Testis (tissue), 3 donors: ENCODE measurements around the gene SH3BGR. TPM values are rescaled to one million over a fixed set of nuclear protein-coding genes. Genes with fewer than 3 reads are reported as not detected.

ENCODE experiments used
- DNase-seq: peaks from one replicate; pipeline ENCODE4 v3.0.0-alpha.2; 2019
- H3K27ac ChIP-seq, 2 donors: fragments of 200-600 bp; sonication (generic); one replicate each; pipeline ENCODE4 v1.5.1; 2019
- H3K27me3 ChIP-seq: fragments of 200-600 bp; sonication (generic); one replicate; pipeline ENCODE4 v1.5.1; 2019
- H3K36me3 ChIP-seq: fragments of 200-600 bp; sonication (generic); one replicate; pipeline ENCODE4 v1.5.1; 2017; ENCODE audit warnings: low read depth; ENCODE audit errors: missing control alignments
- H3K4me1 ChIP-seq: fragments of 200-600 bp; sonication (generic); one replicate; pipeline ENCODE4 v1.5.1; 2019
- H3K4me3 ChIP-seq, 2 donors: fragments of 200-600 bp; sonication (generic); one replicate each; pipeline ENCODE4 v1.5.1; 2017 to 2019
- H3K9me3 ChIP-seq: fragments of 200-600 bp; sonication (generic); one replicate; pipeline ENCODE4 v1.5.1; 2017
- CTCF ChIP-seq, 3 experiments: fragments of 450-650 bp in 2 of 3; fragments of 200-600 bp in 1 of 3; sonication (generic) in 1 of 3; IDR thresholded peaks; one replicate each; pipeline ENCODE4 v1.5.1; 2016 to 2019; ENCODE audit warnings: antibody characterized with exemption in 3 of 3, mild to moderate bottlenecking in 2 of 3, moderate library complexity in 1 of 3
- POLR2A ChIP-seq: fragments of 450-650 bp; IDR thresholded peaks from one replicate; pipeline ENCODE4 v1.6.1; 2017; ENCODE audit warnings: antibody characterized with exemption, mild to moderate bottlenecking, moderate library complexity
- WGBS, 2 donors: methylation state at CpG; one replicate each; pipeline ENCODE4 v1.1.5; 2018; 5-methylcytosine and 5-hydroxymethylcytosine counted together
- intact Hi-C: fragments of 100-400 bp; cut with DNase I; formaldehyde crosslinking; loops from one replicate; pipeline ENCODE4 v1.15.1; 2023; ENCODE audit warnings: low total_unique reads
- polyA plus RNA-seq: library from polyadenylated mRNA; stranded (reverse); fragments of 350-450 nt; fragmentation: Illumina TruSeq; extraction: RNeasy Lipid Tissue Mini Kit (QIAGEN cat#74804); gene quantifications from one replicate; pipeline ENCODE4 v1.2.3, GENCODE V29; 2014; ENCODE audit warnings: low read depth, low replicate concordance; ENCODE audit not compliant: insufficient read depth
- total RNA-seq, 2 donors: library from RNA; depleted of rRNA; stranded (reverse); fragments of >200 nt; gene quantifications; one replicate each; pipeline ENCODE4 v1.2.3, GENCODE V29; 2016

Gene SH3BGR
- total and polyA plus RNA-seq, 3 donors from 2014 or later = 5.0 to 27.3 (median 16.7) TPM

- 44 to 51% methylated on average over 13 of the region's 13 CpGs for WGBS, 2 donors
- Histone ChIP-seq H3K36me3 (no peaks in the 10 kb centered on the region), H3K9me3 (no peaks in the 10 kb centered on the region), H3K27ac (no peak overlapping the region), H3K27me3 (no peaks in the 10 kb centered on the region), H3K4me3 (no peak overlapping the region), H3K4me1 (no peaks in the 10 kb centered on the region)
- peak; percentile 38 to 68 (median 65) for TF ChIP-seq CTCF (IDR thresholded peaks at IDR 0.05)
- TF ChIP-seq POLR2A = no peak
- DNase-seq = no peak
- intact Hi-C loops = no loop called here
Observed at GRCh38 chr21:39441502-39442475, 10.0 kb upstream of the SH3BGR start.

GRCh38 chr21:39444421-39445180, 7.2 kb upstream of the SH3BGR start:
- peak overlapping the region; percentile 82 to 85 for H3K4me3 ChIP-seq
- no peak for TF ChIP-seq CTCF (IDR thresholded peaks at IDR 0.05)
- TF ChIP-seq POLR2A = no peak
- 10 to 14% methylated on average over 15 of the region's 15 CpGs for WGBS, 2 donors
- no peaks in the 10 kb centered on the region for H3K9me3 ChIP-seq
- intact Hi-C loops = no loop called here
- H3K27me3 ChIP-seq = no peaks in the 10 kb centered on the region
- no peaks in the 10 kb centered on the region for H3K4me1 ChIP-seq
- H3K27ac ChIP-seq = peak overlapping the region in 1 of 2 donors; percentile 92
- H3K36me3 ChIP-seq = no peaks in the 10 kb centered on the region
- no peak for DNase-seq

- Histone ChIP-seq H3K27me3 (no peaks in the 10 kb centered on the region), H3K4me1 (no peaks in the 10 kb centered on the region), H3K27ac (peak within 1 kb of the TSS; percentile 73 to 92), H3K36me3 (no peaks in the 10 kb centered on the region), H3K9me3 (no peaks in the 10 kb centered on the region), H3K4me3 (peak within 1 kb of the TSS; percentile 82 to 85)
- WGBS, 2 donors = 0 to 1% methylated on average over 47 to 74 of the region's 83 CpGs
- DNase-seq = peak; percentile 88
- TF ChIP-seq POLR2A (peak; percentile 56), CTCF (IDR thresholded peaks at IDR 0.05) (peak in 1 of 3 experiments; percentile 29)
- intact Hi-C loops = no loop called here
Observed at GRCh38 chr21:39445321-39446269, 6.2 kb upstream of the SH3BGR start, which contains the start of gene LCA5L. TSS of gene LCA5L (minus strand) at chr21:39445778. CDS start at chr21:39428493, 17,285 bp downstream.

GRCh38 chr21:39447264-39447663, 4.5 kb upstream of the SH3BGR start:
- no peak overlapping the region for H3K27ac ChIP-seq
- no peaks in the 10 kb centered on the region for H3K27me3 ChIP-seq
- H3K4me3 ChIP-seq = no peak overlapping the region
- intact Hi-C loops = no loop called here
- no peak for TF ChIP-seq CTCF (IDR thresholded peaks at IDR 0.05)
- TF ChIP-seq POLR2A = no peak
- WGBS, 2 donors = 93 to 95% methylated on average over 7 of the region's 7 CpGs
- no peaks in the 10 kb centered on the region for H3K9me3 ChIP-seq
- no peak for DNase-seq
- H3K36me3 ChIP-seq = no peaks in the 10 kb centered on the region
- H3K4me1 ChIP-seq = no peaks in the 10 kb centered on the region
